ENCODE results near the gene JMJD6.

JMJD6 gene

GRCh38 chr17:76672270-76672851 is 54.0 kb downstream of the JMJD6 start:
- H3K9ac ChIP-seq (ENCODE audit: low read depth, low read length) = peak overlapping the region; percentile 80
- WGBS = 71% methylated on average over 13 of the region's 13 CpGs
- H3K27ac ChIP-seq (ENCODE audit: low read depth, low read length) = peak overlapping the region; percentile 71
- H3K9me3 ChIP-seq (ENCODE audit: insufficient read depth, low read depth, low read length) = no peaks in the 10 kb centered on the region
- H3K36me3 ChIP-seq (ENCODE audit: insufficient read depth, low read length) = no peaks in the 10 kb centered on the region
- peaks cover 14% of the 10 kb centered on the region for H3K4me1 ChIP-seq (ENCODE audit: insufficient read depth, low read length)
- H3K27me3 ChIP-seq (ENCODE audit: insufficient read depth, low read length) = no peaks in the 10 kb centered on the region
- peak overlapping the region; percentile 79 for H3K4me3 ChIP-seq (ENCODE audit: low read length)

DNA sequence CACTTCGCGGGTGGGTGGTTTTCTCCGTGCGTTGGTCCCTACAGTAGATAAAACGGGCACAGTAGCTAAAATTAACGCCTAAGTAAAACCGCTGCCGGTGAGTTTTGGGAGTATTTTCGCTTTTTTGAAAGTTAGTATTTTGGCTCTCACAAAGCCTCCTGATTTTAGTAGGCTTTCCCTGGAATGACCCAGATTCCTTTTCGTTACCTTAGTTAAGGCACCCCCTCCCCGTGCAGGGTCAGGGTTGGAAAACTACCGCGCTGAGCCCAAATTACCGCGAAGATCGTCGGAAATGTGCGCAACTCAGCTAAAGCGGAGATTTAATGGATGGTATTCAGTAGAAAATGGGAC is 54.5 kb downstream of the JMJD6 start:
- H3K9ac ChIP-seq (ENCODE audit: low read depth, low read length) = peak overlapping the region; percentile 80
- H3K27ac ChIP-seq (ENCODE audit: low read depth, low read length) = peak overlapping the region; percentile 71
- peak overlapping the region; percentile 79 for H3K4me3 ChIP-seq (ENCODE audit: low read length)
- H3K36me3 ChIP-seq (ENCODE audit: insufficient read depth, low read length) = no peaks in the 10 kb centered on the region
- no peaks in the 10 kb centered on the region for H3K9me3 ChIP-seq (ENCODE audit: insufficient read depth, low read depth, low read length)
- H3K27me3 ChIP-seq (ENCODE audit: insufficient read depth, low read length) = no peaks in the 10 kb centered on the region
- WGBS = under 1% methylated on average over 19 of the region's 19 CpGs
- H3K4me1 ChIP-seq (ENCODE audit: insufficient read depth, low read length) = peaks cover 14% of the 10 kb centered on the region

- Histone ChIP-seq H3K27ac (ENCODE audit: low read depth, low read length) (peak overlapping the region; percentile 60; the same call in 1 of the 2 replicates), H3K9me3 (ENCODE audit: insufficient read depth, low read depth, low read length) (no peaks in the 10 kb centered on the region), H3K27me3 (ENCODE audit: insufficient read depth, low read length) (no peaks in the 10 kb centered on the region), H3K36me3 (ENCODE audit: insufficient read depth, low read length) (no peaks in the 10 kb centered on the region), H3K4me1 (ENCODE audit: insufficient read depth, low read length) (peaks cover 14% of the 10 kb centered on the region), H3K9ac (ENCODE audit: low read depth, low read length) (peak overlapping the region; percentile 80), H3K4me3 (ENCODE audit: low read length) (peak overlapping the region; percentile 79)
- WGBS = 20% methylated on average over 32 of the region's 32 CpGs
Observed at GRCh38 chr17:76671123-76671911, 55.1 kb downstream of the JMJD6 start.

- Histone ChIP-seq H3K4me1 (ENCODE audit: insufficient read depth, low read length) (peaks cover 14% of the 10 kb centered on the region), H3K27ac (ENCODE audit: low read depth, low read length) (peak overlapping the region; percentile 46; the same call in 1 of the 2 replicates), H3K36me3 (ENCODE audit: insufficient read depth, low read length) (no peaks in the 10 kb centered on the region), H3K9ac (ENCODE audit: low read depth, low read length) (peak overlapping the region; percentile 59), H3K4me3 (ENCODE audit: low read length) (peak overlapping the region; percentile 53), H3K27me3 (ENCODE audit: insufficient read depth, low read length) (no peaks in the 10 kb centered on the region), H3K9me3 (ENCODE audit: insufficient read depth, low read depth, low read length) (no peaks in the 10 kb centered on the region)
- 80% methylated on average over 9 of the region's 9 CpGs for WGBS
Observed at GRCh38 chr17:76670718-76671122, 55.7 kb downstream of the JMJD6 start.

GRCh38 chr17:76670020-76670717 is 56.2 kb downstream of the JMJD6 start:
- WGBS = 95% methylated on average over 9 of the region's 9 CpGs
- peaks cover 14% of the 10 kb centered on the region for H3K4me1 ChIP-seq (ENCODE audit: insufficient read depth, low read length)
- no peak overlapping the region for H3K27ac ChIP-seq (ENCODE audit: low read depth, low read length)
- H3K27me3 ChIP-seq (ENCODE audit: insufficient read depth, low read length) = no peaks in the 10 kb centered on the region
- H3K9me3 ChIP-seq (ENCODE audit: insufficient read depth, low read depth, low read length) = no peaks in the 10 kb centered on the region
- no peak overlapping the region; the same call in 1 of the 2 replicates for H3K9ac ChIP-seq (ENCODE audit: low read depth, low read length)
- H3K36me3 ChIP-seq (ENCODE audit: insufficient read depth, low read length) = no peaks in the 10 kb centered on the region
- H3K4me3 ChIP-seq (ENCODE audit: low read length) = no peak overlapping the region
